ENCODE data around the gene ITGB8. TPM values are rescaled to one million over a fixed set of nuclear protein-coding genes. Genes with fewer than 3 reads are reported as not detected.

The ITGB8 gene
- total RNA-seq, 1 donor = 13.0 TPM

- H3K4me3 ChIP-seq (ENCODE audit: low read depth, low read length) = no peak overlapping the region
- TF ChIP-seq CTCF (IDR thresholded peaks at IDR 0.05; ENCODE audit: insufficient read depth, low read depth, low read length) = no peak
- DNase-seq (ENCODE audit: low read depth) = peak; percentile 64
Measured at GRCh38 chr7:20307119-20307518, 23.6 kb upstream of the ITGB8 start.

- DNase-seq (ENCODE audit: low read depth) = no peak
- H3K4me3 ChIP-seq (ENCODE audit: low read depth, low read length) = no peak overlapping the region
- no peak for TF ChIP-seq CTCF (IDR thresholded peaks at IDR 0.05; ENCODE audit: insufficient read depth, low read depth, low read length)
Measured at GRCh38 chr7:20307901-20308300, 22.8 kb upstream of the ITGB8 start.

GRCh38 chr7:20310301-20310700 is 20.4 kb upstream of the ITGB8 start:
- TF ChIP-seq CTCF (IDR thresholded peaks at IDR 0.05; ENCODE audit: insufficient read depth, low read depth, low read length) = no peak
- H3K4me3 ChIP-seq (ENCODE audit: low read depth, low read length) = no peak overlapping the region
- DNase-seq (ENCODE audit: low read depth) = no peak

GRCh38 chr7:20310963-20311742 is 19.5 kb upstream of the ITGB8 start:
- peak; percentile 73 for DNase-seq (ENCODE audit: low read depth)

GRCh38 chr7:20311743-20312042 is 19.0 kb upstream of the ITGB8 start:
- no peak for TF ChIP-seq CTCF (IDR thresholded peaks at IDR 0.05; ENCODE audit: insufficient read depth, low read depth, low read length)
- DNase-seq (ENCODE audit: low read depth) = no peak
- H3K4me3 ChIP-seq (ENCODE audit: low read depth, low read length) = no peak overlapping the region

More at GRCh38 chr7:20310963-20311742, 19.5 kb upstream of the ITGB8 start:
- no peak overlapping the region for H3K4me3 ChIP-seq (ENCODE audit: low read depth, low read length)
- peak; percentile 38 for TF ChIP-seq CTCF (IDR thresholded peaks at IDR 0.05; ENCODE audit: insufficient read depth, low read depth, low read length)

- no peak overlapping the region for H3K4me3 ChIP-seq (ENCODE audit: low read depth, low read length)
- TF ChIP-seq CTCF (IDR thresholded peaks at IDR 0.05; ENCODE audit: insufficient read depth, low read depth, low read length) = no peak
- DNase-seq (ENCODE audit: low read depth) = no peak
Measured at GRCh38 chr7:20312562-20312961, 18.1 kb upstream of the ITGB8 start.

- no peak for TF ChIP-seq CTCF (IDR thresholded peaks at IDR 0.05; ENCODE audit: insufficient read depth, low read depth, low read length)
- H3K4me3 ChIP-seq (ENCODE audit: low read depth, low read length) = no peak overlapping the region
- no peak for DNase-seq (ENCODE audit: low read depth)
Measured at GRCh38 chr7:20313626-20314025, 17.1 kb upstream of the ITGB8 start.

Measured in fibroblast of villous mesenchyme (primary cell).